ENCODE data around the gene ABLIM3.

DNA sequence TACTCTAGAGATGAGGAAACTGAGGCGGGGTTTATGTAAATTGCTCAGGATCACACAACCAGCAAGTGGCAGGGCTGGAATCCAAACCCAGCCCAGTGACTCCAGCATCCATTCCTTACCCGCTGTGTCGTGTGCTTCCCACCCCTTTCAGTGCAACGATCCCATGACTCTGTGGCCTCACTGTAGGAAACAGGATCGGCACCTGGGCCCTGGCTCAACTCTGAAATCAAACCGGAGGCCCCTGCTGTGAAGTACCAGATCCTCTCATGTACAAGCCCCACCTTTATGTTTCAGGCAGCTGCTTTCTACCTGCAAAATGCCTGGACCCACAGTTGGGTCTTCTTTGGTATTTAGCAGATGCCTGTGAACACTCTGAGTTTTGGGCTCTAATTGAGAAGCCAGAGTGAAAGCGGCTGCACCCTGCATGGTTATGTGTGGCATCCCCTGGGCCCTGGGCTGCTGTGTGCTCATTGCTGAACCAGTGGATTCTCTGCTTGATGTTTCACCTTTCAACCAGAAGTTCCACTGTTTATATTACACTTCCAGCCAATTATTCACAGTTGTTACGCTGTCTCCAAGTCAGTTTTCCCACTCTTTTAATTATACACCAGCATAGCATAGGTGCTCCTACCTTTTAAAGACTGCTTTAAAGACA, 36.7 kb downstream of the ABLIM3 start:
- TF ChIP-seq, protein P1, sequence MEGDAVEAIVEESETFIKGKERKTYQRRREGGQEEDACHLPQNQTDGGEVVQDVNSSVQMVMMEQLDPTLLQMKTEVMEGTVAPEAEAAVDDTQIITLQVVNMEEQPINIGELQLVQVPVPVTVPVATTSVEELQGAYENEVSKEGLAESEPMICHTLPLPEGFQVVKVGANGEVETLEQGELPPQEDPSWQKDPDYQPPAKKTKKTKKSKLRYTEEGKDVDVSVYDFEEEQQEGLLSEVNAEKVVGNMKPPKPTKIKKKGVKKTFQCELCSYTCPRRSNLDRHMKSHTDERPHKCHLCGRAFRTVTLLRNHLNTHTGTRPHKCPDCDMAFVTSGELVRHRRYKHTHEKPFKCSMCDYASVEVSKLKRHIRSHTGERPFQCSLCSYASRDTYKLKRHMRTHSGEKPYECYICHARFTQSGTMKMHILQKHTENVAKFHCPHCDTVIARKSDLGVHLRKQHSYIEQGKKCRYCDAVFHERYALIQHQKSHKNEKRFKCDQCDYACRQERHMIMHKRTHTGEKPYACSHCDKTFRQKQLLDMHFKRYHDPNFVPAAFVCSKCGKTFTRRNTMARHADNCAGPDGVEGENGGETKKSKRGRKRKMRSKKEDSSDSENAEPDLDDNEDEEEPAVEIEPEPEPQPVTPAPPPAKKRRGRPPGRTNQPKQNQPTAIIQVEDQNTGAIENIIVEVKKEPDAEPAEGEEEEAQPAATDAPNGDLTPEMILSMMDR (IDR thresholded peaks at IDR 0.05), result no peak
- no peak for TF ChIP-seq POLR2A (IDR thresholded peaks at IDR 0.05)
- no peak for TF ChIP-seq EP300 (IDR thresholded peaks at IDR 0.05)
